Nephron progenitor cell (in vitro differentiated cells): ENCODE measurements around the gene POLE4.

Experiments
- DNase-seq: peaks from one replicate; pipeline ENCODE4 v3.0.0; 2021
- H3K27ac Mint-ChIP-seq: 2 replicates; pipeline ENCODE4 v1.8.0; 2021; ENCODE audit warnings: mild to moderate bottlenecking, moderate library complexity, mixed read lengths
- H3K27me3 Mint-ChIP-seq: 2 replicates; pipeline ENCODE4 v1.8.0; 2021; ENCODE audit warnings: mild to moderate bottlenecking, low read depth, mixed read lengths; ENCODE audit not compliant: poor library complexity
- H3K36me3 Mint-ChIP-seq: 2 replicates; pipeline ENCODE4 v1.8.0; 2021; ENCODE audit warnings: low read depth, mixed read lengths
- H3K4me1 Mint-ChIP-seq: 2 replicates; pipeline ENCODE4 v1.8.0; 2021; ENCODE audit warnings: mixed read lengths
- H3K4me3 Mint-ChIP-seq: 2 replicates; pipeline ENCODE4 v1.8.0; 2021; ENCODE audit warnings: mild to moderate bottlenecking, moderate library complexity, mixed read lengths
- H3K9me3 Mint-ChIP-seq: 2 replicates; pipeline ENCODE4 v1.8.0; 2021; ENCODE audit warnings: mild to moderate bottlenecking, moderate library complexity, mixed read lengths
- CTCF ChIP-seq: fragments of 200-600 bp; sonication (generic); IDR thresholded peaks from 2 replicates; pipeline ENCODE4 v1.5.0; 2021; ENCODE audit warnings: antibody characterized with exemption

Gene POLE4

GRCh38 chr2:74935975-74936391, 22.5 kb upstream of the POLE4 start:
- H3K36me3 Mint-ChIP-seq, result no peaks in the 10 kb centered on the region
- no peaks in the 10 kb centered on the region for H3K9me3 Mint-ChIP-seq
- no peak for DNase-seq
- no peaks in the 10 kb centered on the region for H3K4me1 Mint-ChIP-seq
- TF ChIP-seq CTCF, result no peak
- H3K4me3 Mint-ChIP-seq, result no peak overlapping the region
- H3K27me3 Mint-ChIP-seq, result peaks cover 16% of the 10 kb centered on the region
- H3K27ac Mint-ChIP-seq, result no peak overlapping the region

GRCh38 chr2:74937221-74937880, 21.1 kb upstream of the POLE4 start:
- no peak for DNase-seq
- H3K27ac Mint-ChIP-seq, result no peak overlapping the region
- no peaks in the 10 kb centered on the region for H3K36me3 Mint-ChIP-seq
- no peak overlapping the region for H3K4me3 Mint-ChIP-seq
- H3K27me3 Mint-ChIP-seq, result peaks cover 16% of the 10 kb centered on the region
- H3K4me1 Mint-ChIP-seq, result no peaks in the 10 kb centered on the region
- TF ChIP-seq CTCF, result no peak
- no peaks in the 10 kb centered on the region for H3K9me3 Mint-ChIP-seq

- Mint-ChIP-seq H3K27me3 (peaks cover 14% of the 10 kb centered on the region), H3K9me3 (no peaks in the 10 kb centered on the region), H3K4me1 (no peaks in the 10 kb centered on the region), H3K36me3 (no peaks in the 10 kb centered on the region), H3K27ac (no peak overlapping the region), H3K4me3 (no peak overlapping the region)
- TF ChIP-seq CTCF, result no peak
- no peak for DNase-seq
Observed at GRCh38 chr2:74938264-74938663, 20.2 kb upstream of the POLE4 start.

GRCh38 chr2:74939919-74940812, 18.3 kb upstream of the POLE4 start:
- Mint-ChIP-seq H3K36me3 (peaks cover 5% of the 10 kb centered on the region), H3K4me3 (no peak overlapping the region), H3K27me3 (peaks cover 17% of the 10 kb centered on the region), H3K27ac (no peak overlapping the region), H3K9me3 (no peaks in the 10 kb centered on the region), H3K4me1 (no peaks in the 10 kb centered on the region)
- no peak for DNase-seq
- TF ChIP-seq CTCF, result no peak

- TF ChIP-seq CTCF, result no peak
- no peak overlapping the region for H3K27ac Mint-ChIP-seq
Observed at GRCh38 chr2:74941284-74941683, 17.2 kb upstream of the POLE4 start.

More at GRCh38 chr2:74941284-74941683, 17.2 kb upstream of the POLE4 start:
- Mint-ChIP-seq H3K27me3 (peaks cover 13% of the 10 kb centered on the region), H3K4me3 (no peak overlapping the region), H3K4me1 (no peaks in the 10 kb centered on the region), H3K9me3 (no peaks in the 10 kb centered on the region), H3K36me3 (peaks cover 5% of the 10 kb centered on the region)
- no peak for DNase-seq
